GM21737 (cell line): ENCODE measurements around the gene HCN3.
"Not testable (repeated sequence)": the region's sequence is repeated elsewhere in the genome, so short reads cannot be mapped to it uniquely, and the experiment has no call there.

Experiments used
- ATAC-seq: cut with Tn5 transposase; IDR thresholded peaks from one replicate; pipeline ENCODE4 v1.9.1; 2021; ENCODE audit warnings: mild to moderate bottlenecking, moderate library complexity; ENCODE audit not compliant: unreplicated experiment

Gene HCN3

GRCh38 chr1:155282488-155283091 is 5.3 kb downstream of the HCN3 start:
- ATAC-seq = no peak

- ATAC-seq = no peak
Observed at GRCh38 chr1:155284476-155284875, 7.2 kb downstream of the HCN3 start.

- ATAC-seq = no peak
Observed at GRCh38 chr1:155285063-155285462, 7.8 kb downstream of the HCN3 start.

GRCh38 chr1:155285631-155286044 is 8.4 kb downstream of the HCN3 start:
- ATAC-seq = no peak

GRCh38 chr1:155286544-155286943 is 9.3 kb downstream of the HCN3 start:
- ATAC-seq = no peak

- ATAC-seq = no peak
Observed at GRCh38 chr1:155287987-155288543, 10.8 kb downstream of the HCN3 start.

GRCh38 chr1:155291006-155291405 is 13.7 kb downstream of the HCN3 start:
- not testable (repeated sequence) for ATAC-seq

- ATAC-seq = no peak
Observed at GRCh38 chr1:155293086-155293749, 16.0 kb downstream of the HCN3 start.

GRCh38 chr1:155294520-155295182 is 17.4 kb downstream of the HCN3 start:
- ATAC-seq = no peak

GRCh38 chr1:155295183-155295941 is 18.1 kb downstream of the HCN3 start:
- ATAC-seq = no peak

- ATAC-seq = no peak
Observed at GRCh38 chr1:155295942-155296267, 18.6 kb downstream of the HCN3 start.

GRCh38 chr1:155296661-155297060 is 19.4 kb downstream of the HCN3 start:
- no peak for ATAC-seq

GRCh38 chr1:155297384-155297783 is 20.1 kb downstream of the HCN3 start:
- ATAC-seq = no peak

- ATAC-seq = no peak
Observed at GRCh38 chr1:155300024-155300423, 22.8 kb downstream of the HCN3 start.

- ATAC-seq = no peak
Observed at GRCh38 chr1:155300553-155301329, 23.5 kb downstream of the HCN3 start.

GRCh38 chr1:155301342-155301841 is 24.1 kb downstream of the HCN3 start, which contains the start of gene PKLR:
Gene PKLR, minus strand, starts transcription at chr1:155301438. Its CDS starts 43 bp downstream, at chr1:155301395.
- ATAC-seq = no peak

GRCh38 chr1:155304558-155305063 is 27.3 kb downstream of the HCN3 start:
- no peak for ATAC-seq

GRCh38 chr1:155305881-155306391 is 28.7 kb downstream of the HCN3 start:
- no peak for ATAC-seq

- ATAC-seq = no peak
Observed at GRCh38 chr1:155307247-155307740, 30.0 kb downstream of the HCN3 start.
